Activated naive CD8-positive, alpha-beta T cell treated with anti-CD3 and anti-CD28 coated beads, Interleukin-2, amount 50 U/mL, for 24 hours (primary cell): ENCODE measurements around the gene RCE1.
"Not testable (repeated sequence)": the region's sequence is repeated elsewhere in the genome, so short reads cannot be mapped to it uniquely, and the experiment has no call there.

Source experiments
- ATAC-seq: fragments of 150-1000 bp; cut with Tn5 transposase; one replicate; pipeline ENCODE4 v1.10.0; 2021
- DNase-seq: peaks from one replicate; pipeline ENCODE4 v3.0.0; 2021
- H3K27ac Mint-ChIP-seq: one replicate; pipeline ENCODE4 v1.8.0; 2021; ENCODE audit warnings: mild to moderate bottlenecking, mixed read lengths
- H3K27me3 Mint-ChIP-seq: one replicate; pipeline ENCODE4 v1.8.0; 2021; ENCODE audit warnings: mixed read lengths
- H3K36me3 Mint-ChIP-seq: one replicate; pipeline ENCODE4 v1.8.0; 2021; ENCODE audit warnings: low read depth, mixed read lengths
- H3K4me1 Mint-ChIP-seq: one replicate; pipeline ENCODE4 v1.8.0; 2021; ENCODE audit warnings: mixed read lengths
- H3K4me3 Mint-ChIP-seq: one replicate; pipeline ENCODE4 v1.8.0; 2021; ENCODE audit warnings: mild to moderate bottlenecking, moderate library complexity, mixed read lengths
- H3K9me3 Mint-ChIP-seq: one replicate; pipeline ENCODE4 v1.8.0; 2021; ENCODE audit warnings: mixed read lengths

RCE1 gene, protein sequence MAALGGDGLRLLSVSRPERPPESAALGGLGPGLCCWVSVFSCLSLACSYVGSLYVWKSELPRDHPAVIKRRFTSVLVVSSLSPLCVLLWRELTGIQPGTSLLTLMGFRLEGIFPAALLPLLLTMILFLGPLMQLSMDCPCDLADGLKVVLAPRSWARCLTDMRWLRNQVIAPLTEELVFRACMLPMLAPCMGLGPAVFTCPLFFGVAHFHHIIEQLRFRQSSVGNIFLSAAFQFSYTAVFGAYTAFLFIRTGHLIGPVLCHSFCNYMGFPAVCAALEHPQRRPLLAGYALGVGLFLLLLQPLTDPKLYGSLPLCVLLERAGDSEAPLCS

DNA sequence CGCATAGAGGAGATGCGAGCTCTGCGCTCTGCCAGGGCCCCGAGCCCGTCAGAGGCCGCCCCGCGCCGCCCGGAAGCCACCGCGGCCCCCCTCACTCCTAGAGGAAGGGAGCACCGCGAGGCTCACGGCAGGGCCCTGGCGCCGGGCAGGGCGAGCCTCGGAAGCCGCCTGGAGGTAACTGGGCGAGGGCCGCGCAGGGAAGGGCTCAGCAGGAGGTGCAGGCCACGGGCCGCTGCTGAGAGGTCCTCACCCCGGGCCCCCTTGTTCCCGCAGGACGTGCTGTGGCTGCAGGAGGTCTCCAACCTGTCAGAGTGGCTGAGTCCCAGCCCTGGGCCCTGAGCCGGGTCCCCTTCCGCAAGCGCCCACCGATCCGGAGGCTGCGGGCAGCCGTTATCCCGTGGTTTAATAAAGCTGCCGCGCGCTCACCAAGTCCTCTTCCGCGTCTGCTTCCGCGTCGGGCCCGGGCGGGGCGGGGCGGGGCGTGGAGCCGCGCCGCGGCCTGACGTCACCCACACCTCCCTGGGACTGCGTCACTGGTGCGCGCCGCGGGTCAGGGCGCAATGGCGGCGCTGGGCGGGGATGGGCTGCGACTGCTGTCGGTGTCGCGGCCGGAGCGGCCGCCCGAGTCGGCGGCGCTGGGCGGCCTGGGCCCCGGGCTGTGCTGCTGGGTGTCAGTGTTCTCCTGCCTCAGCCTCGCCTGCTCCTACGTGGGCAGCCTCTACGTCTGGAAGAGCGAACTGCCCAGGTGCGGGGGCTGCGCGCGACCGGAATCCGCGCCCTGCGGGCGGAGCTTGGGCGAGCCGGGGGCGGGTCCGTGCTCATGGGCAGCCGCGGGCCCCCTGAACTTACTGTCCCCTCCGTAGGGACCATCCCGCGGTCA lies at the start of gene RCE1:
RCE1 (plus strand) TSS at position 546 of the 880 bp plus-strand sequence; CDS start at position 561, 15 bp downstream.
- H3K4me1 Mint-ChIP-seq = peaks cover 43% of the 10 kb centered on the region

DNA sequence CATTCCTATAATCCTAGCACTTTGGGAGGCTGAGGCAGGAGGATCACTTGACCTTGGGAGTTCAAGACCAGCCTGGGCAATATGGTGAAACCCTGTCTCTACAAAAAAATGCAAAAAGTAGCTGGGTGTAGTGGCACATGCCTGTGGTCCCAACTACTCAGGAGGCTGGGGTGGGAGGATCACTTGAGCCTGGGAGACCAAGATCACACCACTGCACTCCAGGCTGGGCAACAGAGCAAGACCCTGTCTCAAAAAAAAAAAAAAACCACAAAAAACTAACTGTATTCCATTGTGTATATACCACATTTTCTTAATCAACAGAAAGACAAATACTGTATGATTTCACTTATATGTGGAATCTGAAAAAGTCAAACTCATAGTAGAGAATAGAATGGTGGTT lies 43.4 kb upstream of the RCE1 start:
- not testable (repeated sequence) for H3K27ac Mint-ChIP-seq, H3K9me3 Mint-ChIP-seq, ATAC-seq, H3K4me1 Mint-ChIP-seq, H3K27me3 Mint-ChIP-seq, H3K4me3 Mint-ChIP-seq, DNase-seq, H3K36me3 Mint-ChIP-seq

More for the DNA sequence above, at the start of gene RCE1:
- DNase-seq (peak; percentile 94), ATAC-seq (peak; percentile 90)
- Mint-ChIP-seq H3K27ac (peak within 1 kb of the TSS; percentile 95), H3K36me3 (peaks cover 13% of the 10 kb centered on the region), H3K9me3 (no peaks in the 10 kb centered on the region), H3K27me3 (no peaks in the 10 kb centered on the region), H3K4me3 (peak within 1 kb of the TSS; percentile 97)

DNA sequence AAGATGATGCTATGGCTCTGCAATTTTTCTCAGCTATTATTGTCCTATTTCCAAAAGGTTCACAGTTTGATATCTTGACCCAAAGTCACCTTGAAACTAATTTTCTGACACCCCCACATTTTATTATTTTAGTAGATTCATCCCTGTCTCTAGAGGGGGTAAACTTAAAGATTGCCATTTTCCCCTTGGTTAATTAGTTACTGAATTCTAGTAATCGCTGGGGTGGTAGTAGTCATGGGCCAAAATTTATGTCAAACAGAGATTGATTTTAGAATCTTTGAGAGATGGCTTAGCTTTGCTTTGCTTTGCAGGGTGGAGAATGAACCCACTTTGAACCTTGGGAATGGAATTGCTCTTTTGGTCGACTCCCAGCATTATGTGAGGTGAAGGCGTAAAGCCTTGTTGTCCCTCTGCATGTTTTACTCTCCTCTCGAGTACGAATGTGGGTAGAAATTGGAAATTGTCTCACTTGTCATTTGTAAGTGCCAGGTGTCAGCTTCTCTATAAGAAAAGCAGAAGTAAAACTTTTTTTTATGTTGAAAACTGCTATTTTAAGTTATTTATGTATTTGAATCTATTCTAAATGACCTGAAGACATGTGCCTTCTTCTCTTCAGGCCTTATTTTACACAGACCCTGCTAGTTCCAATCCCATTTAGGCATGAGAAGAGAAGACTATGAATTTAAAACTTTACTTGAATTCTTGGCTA lies 42.4 kb upstream of the RCE1 start:
- H3K27ac Mint-ChIP-seq = no peak overlapping the region
- no peak for ATAC-seq

DNA sequence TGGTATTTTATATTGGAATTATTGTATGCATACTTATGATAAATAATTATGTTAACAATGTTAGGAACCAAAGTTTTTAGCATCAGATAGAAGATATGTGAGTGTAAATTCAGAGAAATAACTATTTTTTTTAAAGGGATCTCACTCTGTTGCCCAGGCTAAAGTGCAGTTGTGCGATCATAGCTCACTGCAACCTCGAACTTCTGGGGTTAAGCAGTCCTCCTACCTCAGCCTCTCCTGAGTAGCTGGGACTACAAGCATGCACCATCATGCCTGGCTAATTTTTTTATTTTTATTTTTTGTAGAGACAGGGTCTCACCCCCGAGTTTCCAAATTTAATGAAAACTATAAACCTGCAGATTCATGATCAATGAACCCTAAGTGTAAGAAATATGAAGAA lies 33.6 kb upstream of the RCE1 start:
- no peaks in the 10 kb centered on the region for H3K36me3 Mint-ChIP-seq
- DNase-seq (no peak), ATAC-seq (no peak)
- no peaks in the 10 kb centered on the region for H3K4me1 Mint-ChIP-seq
- no peaks in the 10 kb centered on the region for H3K27me3 Mint-ChIP-seq
- H3K9me3 Mint-ChIP-seq = no peaks in the 10 kb centered on the region
- H3K4me3 Mint-ChIP-seq = no peak overlapping the region
- no peak overlapping the region for H3K27ac Mint-ChIP-seq

More for the DNA sequence above, 42.4 kb upstream of the RCE1 start:
- Mint-ChIP-seq H3K4me1 (no peaks in the 10 kb centered on the region), H3K9me3 (no peaks in the 10 kb centered on the region), H3K27me3 (no peaks in the 10 kb centered on the region), H3K36me3 (peaks cover 5% of the 10 kb centered on the region), H3K4me3 (no peak overlapping the region)
- DNase-seq = no peak

DNA sequence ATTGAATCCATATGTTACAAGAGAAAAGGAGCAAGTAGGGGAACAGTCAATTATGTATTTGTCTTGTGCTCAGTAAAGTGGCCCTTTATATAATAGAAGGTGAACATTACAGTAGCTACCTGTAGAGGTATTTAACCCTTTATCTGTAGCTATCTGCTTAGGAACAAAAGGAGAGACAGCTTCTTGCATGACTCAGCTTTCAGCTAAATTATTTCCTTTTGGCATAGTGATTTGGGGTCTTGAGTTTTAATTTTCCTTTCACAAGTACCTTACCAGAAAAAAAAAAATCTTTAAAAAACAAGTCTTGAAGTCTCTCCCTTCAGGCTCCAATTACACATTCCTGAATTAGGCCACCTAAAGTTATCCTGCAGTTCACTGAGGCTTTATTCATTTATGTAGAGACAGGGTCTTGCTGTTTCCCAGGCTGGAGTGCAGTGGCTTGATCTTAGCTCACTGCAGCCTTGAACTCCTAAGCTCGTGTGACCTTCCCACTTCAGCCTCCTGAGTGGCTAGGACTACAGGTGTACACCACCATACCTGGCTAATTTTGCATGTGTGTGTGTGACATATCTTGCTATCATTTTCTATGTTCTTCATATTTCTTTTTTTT lies 32.6 kb upstream of the RCE1 start:
- no peak overlapping the region for H3K27ac Mint-ChIP-seq
- no peaks in the 10 kb centered on the region for H3K4me1 Mint-ChIP-seq
- H3K36me3 Mint-ChIP-seq = no peaks in the 10 kb centered on the region
- DNase-seq (no peak), ATAC-seq (no peak)
- no peak overlapping the region for H3K4me3 Mint-ChIP-seq
- no peaks in the 10 kb centered on the region for H3K9me3 Mint-ChIP-seq
- H3K27me3 Mint-ChIP-seq = no peaks in the 10 kb centered on the region

DNA sequence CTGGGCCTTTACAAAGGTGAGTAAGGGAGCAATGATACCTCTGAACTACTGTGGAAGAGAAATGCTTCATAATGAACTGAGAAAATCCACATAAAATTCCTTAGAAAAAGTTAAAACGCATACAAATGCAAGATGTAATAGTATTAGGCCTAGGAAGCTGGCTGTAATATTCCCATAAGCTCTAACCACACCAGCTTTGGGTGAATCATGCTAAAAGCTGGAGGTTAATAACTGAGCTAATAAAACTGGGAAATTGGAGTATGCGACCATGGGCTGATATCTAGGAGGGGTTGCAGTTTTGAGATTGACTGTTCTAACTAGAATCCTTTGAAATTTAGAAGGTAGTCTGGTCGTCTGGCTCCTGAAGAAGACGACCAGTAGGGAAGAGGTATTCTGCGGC lies 28.6 kb upstream of the RCE1 start:
- no peaks in the 10 kb centered on the region for H3K4me1 Mint-ChIP-seq
- no peaks in the 10 kb centered on the region for H3K9me3 Mint-ChIP-seq
- no peak overlapping the region for H3K27ac Mint-ChIP-seq
- no peaks in the 10 kb centered on the region for H3K27me3 Mint-ChIP-seq
- H3K4me3 Mint-ChIP-seq = no peak overlapping the region
- no peaks in the 10 kb centered on the region for H3K36me3 Mint-ChIP-seq
- DNase-seq (no peak), ATAC-seq (no peak)

DNA sequence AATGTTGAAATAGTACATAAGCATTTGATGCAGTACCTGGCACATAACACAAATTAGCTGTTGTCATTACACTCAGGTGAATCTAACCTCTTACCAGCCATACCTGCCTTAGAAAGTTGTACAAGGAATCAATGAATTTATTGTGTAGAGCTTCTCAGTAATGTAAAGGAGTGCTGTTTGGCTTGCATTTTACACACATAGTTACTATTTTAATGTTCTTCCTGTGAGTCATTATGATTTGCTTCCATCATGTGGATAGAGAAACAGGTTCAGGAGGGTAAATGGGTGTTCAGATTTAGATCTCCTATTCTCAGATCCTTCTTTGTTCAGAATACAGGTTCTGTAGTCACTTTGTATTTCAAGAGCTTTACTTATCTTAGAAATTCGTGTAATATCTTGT lies 27.6 kb upstream of the RCE1 start:
- Mint-ChIP-seq H3K27ac (no peak overlapping the region), H3K9me3 (no peaks in the 10 kb centered on the region), H3K36me3 (no peaks in the 10 kb centered on the region), H3K4me1 (no peaks in the 10 kb centered on the region), H3K27me3 (no peaks in the 10 kb centered on the region), H3K4me3 (no peak overlapping the region)
- DNase-seq (no peak), ATAC-seq (no peak)

DNA sequence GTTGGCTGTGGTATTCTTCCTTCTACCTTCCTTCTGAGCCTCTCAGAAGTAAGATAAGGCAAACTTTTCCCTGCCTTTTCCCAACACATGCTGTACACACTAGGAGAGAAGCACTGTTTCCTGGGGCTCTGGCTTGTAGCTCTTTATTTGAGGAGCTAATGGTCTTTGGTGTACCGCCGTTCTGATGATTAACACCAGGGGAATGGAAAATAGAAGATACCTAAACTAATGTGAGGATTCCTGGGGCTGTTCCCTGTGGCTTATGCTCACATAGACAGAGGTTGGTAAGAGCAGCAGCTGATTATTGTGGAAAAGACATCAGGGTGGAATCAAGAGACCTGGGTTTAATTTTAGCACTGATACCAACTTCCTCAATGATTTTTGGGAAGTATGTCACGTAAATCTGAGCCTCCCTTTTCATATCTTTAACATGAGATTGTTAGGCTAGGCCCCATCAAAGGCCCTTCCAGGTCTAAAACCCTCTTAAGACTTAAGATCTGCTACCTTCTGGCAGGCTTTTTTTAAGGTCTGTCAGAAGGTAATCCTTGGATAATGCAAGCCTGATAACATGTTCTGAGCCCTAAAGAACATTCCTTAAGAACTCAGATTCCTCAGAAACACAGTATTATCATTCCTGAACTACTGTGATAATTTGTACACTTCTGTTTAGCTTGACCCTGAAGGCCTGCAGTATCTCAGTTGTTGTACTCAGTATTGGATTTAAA lies 24.8 kb upstream of the RCE1 start:
- no peak overlapping the region for H3K4me3 Mint-ChIP-seq
- no peak overlapping the region for H3K27ac Mint-ChIP-seq
- H3K9me3 Mint-ChIP-seq = no peaks in the 10 kb centered on the region
- H3K27me3 Mint-ChIP-seq = no peaks in the 10 kb centered on the region
- DNase-seq (no peak), ATAC-seq (no peak)
- H3K36me3 Mint-ChIP-seq = no peaks in the 10 kb centered on the region
- no peaks in the 10 kb centered on the region for H3K4me1 Mint-ChIP-seq

DNA sequence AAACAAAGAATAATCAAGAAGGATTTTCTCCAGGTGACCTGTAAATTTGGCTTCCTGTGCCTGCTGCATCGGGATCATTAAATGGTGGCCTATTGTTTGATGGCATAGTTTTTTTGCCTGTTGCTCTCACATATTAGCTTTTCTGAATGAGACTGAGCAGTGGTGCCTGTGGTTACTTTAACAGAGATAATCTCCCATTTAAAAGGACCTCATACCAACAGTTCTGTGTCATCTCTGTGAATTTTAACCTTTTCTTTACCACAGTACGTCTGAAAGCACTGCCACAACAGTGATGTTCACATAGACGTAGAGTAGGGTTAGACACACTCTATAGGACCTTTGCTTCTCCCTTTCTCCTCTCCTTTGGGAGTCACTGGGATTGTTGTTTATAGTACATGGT lies 22.9 kb upstream of the RCE1 start:
- Mint-ChIP-seq H3K36me3 (no peaks in the 10 kb centered on the region), H3K9me3 (no peaks in the 10 kb centered on the region), H3K27ac (peak overlapping the region; percentile 36), H3K27me3 (no peaks in the 10 kb centered on the region), H3K4me3 (no peak overlapping the region), H3K4me1 (no peaks in the 10 kb centered on the region)
- ATAC-seq (no peak), DNase-seq (no peak)

DNA sequence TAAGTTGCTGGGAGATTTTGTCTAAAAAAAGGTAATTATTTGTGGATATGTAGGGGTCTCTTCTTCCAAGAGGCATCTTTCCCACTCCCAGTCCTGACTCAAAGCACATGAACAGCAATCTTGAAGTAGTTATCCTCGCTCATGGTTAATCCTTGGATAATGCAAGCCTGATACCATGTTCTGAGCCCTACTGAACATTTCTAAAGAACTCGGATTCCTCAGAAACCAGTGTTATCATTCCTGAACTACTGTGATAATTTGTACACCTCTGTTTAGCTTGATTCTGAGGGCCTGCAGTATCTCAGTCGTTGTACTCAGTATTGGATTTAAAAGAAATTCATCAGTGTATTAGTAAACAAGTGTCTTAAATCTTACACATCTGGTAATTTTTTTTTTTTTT lies 22.3 kb upstream of the RCE1 start:
- Mint-ChIP-seq H3K4me3 (no peak overlapping the region), H3K27me3 (no peaks in the 10 kb centered on the region), H3K27ac (no peak overlapping the region), H3K36me3 (no peaks in the 10 kb centered on the region), H3K4me1 (no peaks in the 10 kb centered on the region), H3K9me3 (no peaks in the 10 kb centered on the region)
- no peak for DNase-seq
- no peak for ATAC-seq

DNA sequence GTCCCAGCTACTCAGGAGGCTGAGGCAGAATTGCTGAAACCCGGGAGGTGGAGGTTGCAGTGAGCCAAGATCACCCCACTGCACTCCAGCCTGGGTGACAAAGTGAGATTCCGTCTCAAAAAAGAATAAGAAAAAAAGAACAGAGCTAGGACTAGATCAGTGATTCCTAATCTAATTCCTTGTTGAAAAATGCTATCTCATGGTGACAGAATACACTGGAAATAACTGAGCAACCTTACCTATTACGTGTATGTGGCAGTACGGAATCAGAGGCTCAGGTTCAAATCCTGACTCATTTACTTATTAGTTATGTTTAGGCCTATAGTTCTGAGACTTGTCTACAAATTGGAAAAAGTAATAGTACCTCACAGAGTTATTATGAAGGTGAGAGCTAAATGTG lies 19.5 kb upstream of the RCE1 start:
- no peaks in the 10 kb centered on the region for H3K4me1 Mint-ChIP-seq
- H3K4me3 Mint-ChIP-seq = no peak overlapping the region
- no peaks in the 10 kb centered on the region for H3K9me3 Mint-ChIP-seq
- DNase-seq (no peak), ATAC-seq (no peak)
- H3K27ac Mint-ChIP-seq = no peak overlapping the region
- no peaks in the 10 kb centered on the region for H3K36me3 Mint-ChIP-seq
- no peaks in the 10 kb centered on the region for H3K27me3 Mint-ChIP-seq

DNA sequence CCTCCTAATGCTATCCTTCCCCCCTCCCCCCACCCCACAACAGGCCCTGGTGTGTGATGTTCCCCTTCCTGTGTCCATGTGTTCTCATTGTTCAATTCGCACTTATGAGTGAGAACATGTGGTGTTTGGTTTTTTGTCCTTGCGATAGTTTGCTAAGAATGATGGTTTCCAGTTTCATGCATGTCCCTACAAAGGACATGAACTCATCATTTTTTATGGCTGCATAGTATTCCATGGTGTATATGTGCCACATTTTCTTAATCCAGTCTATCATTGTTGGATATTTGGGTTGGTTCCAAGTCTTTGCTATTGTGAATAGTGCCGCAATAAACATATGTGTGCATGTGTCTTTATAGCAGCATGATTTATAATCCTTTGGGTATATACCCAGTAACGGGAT lies 18.7 kb upstream of the RCE1 start:
- H3K4me3 Mint-ChIP-seq, H3K27ac Mint-ChIP-seq, H3K27me3 Mint-ChIP-seq, H3K9me3 Mint-ChIP-seq, H3K36me3 Mint-ChIP-seq, H3K4me1 Mint-ChIP-seq, DNase-seq, ATAC-seq: not testable (repeated sequence)

DNA sequence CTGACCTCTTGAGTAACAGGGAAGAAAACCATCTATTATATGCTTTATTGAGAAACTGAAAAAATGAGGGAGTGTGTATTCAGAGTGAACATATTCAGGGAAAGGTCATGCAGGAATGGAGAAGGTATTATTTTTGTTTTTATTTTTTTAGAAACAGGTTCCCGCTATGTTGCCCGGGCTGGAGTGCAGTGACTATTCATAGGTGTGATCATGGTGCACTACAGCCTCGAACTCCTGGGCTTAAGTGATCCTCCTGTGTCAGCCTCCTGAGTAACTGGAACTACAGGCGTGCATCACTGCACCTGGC lies 8.7 kb upstream of the RCE1 start:
- peaks cover 10% of the 10 kb centered on the region for H3K4me1 Mint-ChIP-seq
- no peaks in the 10 kb centered on the region for H3K9me3 Mint-ChIP-seq
- no peak for DNase-seq
- no peak overlapping the region for H3K4me3 Mint-ChIP-seq
- no peaks in the 10 kb centered on the region for H3K27me3 Mint-ChIP-seq
- no peak overlapping the region for H3K27ac Mint-ChIP-seq
- ATAC-seq = no peak
- peaks cover 3% of the 10 kb centered on the region for H3K36me3 Mint-ChIP-seq

DNA sequence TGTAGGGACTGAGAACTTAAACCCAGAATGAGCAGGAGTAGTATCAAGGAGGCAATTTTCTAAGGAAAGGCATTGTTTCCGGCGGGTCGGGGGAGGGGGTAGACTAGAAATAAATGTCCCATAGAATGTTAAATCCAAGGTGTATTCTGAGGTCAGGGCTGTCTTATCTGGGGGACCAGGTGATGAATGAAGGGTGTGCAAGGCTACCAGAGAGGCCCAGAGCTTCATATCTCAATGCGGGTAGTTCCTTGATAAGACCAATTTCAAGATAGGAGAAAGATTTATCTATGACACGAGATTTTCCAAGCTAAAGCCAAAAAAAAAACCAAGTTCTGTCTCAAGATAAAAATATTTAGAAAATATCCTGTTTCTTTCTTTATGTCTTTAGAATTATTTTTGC lies 8.3 kb upstream of the RCE1 start:
- Mint-ChIP-seq H3K4me1 (peaks cover 13% of the 10 kb centered on the region), H3K27me3 (no peaks in the 10 kb centered on the region), H3K36me3 (peaks cover 3% of the 10 kb centered on the region), H3K9me3 (no peaks in the 10 kb centered on the region), H3K27ac (no peak overlapping the region), H3K4me3 (no peak overlapping the region)
- ATAC-seq (no peak), DNase-seq (no peak)
